GM19240 (cell line): Measurements from ENCODE around the gene PRICKLE2.

Experiments
- DNase-seq: peaks from one replicate; pipeline ENCODE4 v3.0.0; 2011; ENCODE audit warnings: low spot score; ENCODE audit not compliant: insufficient read length

The PRICKLE2 gene

GRCh38 chr3:64251019-64251418 lies 25.8 kb upstream of the PRICKLE2 start:
- no peak for DNase-seq

DNA sequence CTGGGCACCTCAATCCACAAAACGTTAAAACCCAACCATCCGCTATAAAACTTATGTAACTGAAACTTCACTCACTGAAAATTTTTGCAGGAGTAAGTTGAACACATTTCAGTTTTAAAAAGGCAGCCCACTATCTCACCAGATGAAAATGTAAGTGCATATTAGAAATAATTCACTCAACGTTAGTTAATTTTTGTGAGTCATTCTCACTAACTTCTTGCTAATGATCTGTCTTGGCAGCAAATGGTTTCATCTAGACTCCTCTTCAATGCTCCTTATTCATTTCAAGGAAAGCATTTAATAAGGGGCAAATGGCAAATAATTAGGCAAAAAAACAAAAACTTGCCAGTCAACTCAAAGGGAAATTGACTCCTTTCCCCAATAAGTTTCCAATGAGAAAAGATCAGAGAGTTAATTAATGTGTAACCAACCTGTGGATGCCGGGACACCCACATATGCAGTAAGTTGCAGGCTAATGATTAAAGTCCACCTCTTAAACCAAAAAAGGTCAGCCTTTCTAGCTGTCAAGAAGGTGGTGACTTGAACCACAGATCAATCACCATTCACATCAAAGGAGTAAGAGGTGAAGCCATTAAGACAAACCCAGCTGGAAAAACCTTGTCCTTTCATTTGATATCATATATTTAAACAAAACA lies 22.9 kb upstream of the PRICKLE2 start:
- DNase-seq, result no peak

- no peak for DNase-seq
Measured at GRCh38 chr3:64244011-64244942, 19.0 kb upstream of the PRICKLE2 start.

GRCh38 chr3:64242435-64242834 lies 17.2 kb upstream of the PRICKLE2 start:
- DNase-seq, result no peak

GRCh38 chr3:64240959-64241358 lies 15.7 kb upstream of the PRICKLE2 start:
- no peak for DNase-seq

DNA sequence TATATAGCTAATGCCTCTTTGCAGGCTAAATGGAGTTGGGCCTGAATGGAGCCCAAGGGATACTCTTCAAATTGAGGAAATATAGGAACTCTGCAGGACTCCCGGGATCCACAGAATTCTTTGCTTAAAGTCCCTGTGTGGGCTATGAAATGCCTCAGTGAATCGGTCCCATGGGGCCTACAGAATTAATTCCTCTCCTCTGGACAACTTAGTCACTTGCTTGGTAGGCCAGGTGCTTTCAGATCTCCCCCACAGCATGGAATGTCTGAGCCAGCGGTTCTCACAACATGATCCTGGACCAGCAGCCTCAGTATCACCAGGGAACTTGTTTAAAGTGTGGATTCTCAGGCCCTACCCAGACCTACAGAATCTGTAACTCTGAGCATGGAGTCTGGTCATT lies 15.1 kb upstream of the PRICKLE2 start:
- no peak for DNase-seq

- no peak for DNase-seq
Measured at GRCh38 chr3:64239841-64240240, 14.6 kb upstream of the PRICKLE2 start.

GRCh38 chr3:64238971-64239667 lies 13.9 kb upstream of the PRICKLE2 start:
- no peak for DNase-seq

DNA sequence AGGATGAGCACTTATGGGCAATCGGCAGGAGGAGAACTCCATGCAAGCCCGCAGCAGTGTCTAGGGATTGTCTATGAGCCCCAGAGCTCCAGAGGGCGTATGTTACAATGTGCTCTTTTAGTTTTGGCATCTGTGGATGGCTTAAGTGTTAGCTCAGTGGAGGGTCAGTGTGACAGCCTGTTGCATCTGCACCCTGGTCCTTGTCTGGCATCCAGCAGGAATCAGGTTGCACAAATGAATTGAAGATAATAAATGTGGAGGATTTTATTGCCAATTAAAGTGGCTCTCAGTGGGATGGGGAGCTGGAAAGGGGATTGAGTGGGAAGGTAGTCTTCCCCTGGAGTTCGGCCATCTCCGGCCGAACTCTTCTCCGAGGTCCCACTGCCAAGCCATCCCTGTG lies 11.8 kb upstream of the PRICKLE2 start:
- no peak for DNase-seq

- no peak for DNase-seq
Measured at GRCh38 chr3:64235605-64236004, 10.3 kb upstream of the PRICKLE2 start.

GRCh38 chr3:64234571-64234970 lies 9.3 kb upstream of the PRICKLE2 start:
- no peak for DNase-seq

DNA sequence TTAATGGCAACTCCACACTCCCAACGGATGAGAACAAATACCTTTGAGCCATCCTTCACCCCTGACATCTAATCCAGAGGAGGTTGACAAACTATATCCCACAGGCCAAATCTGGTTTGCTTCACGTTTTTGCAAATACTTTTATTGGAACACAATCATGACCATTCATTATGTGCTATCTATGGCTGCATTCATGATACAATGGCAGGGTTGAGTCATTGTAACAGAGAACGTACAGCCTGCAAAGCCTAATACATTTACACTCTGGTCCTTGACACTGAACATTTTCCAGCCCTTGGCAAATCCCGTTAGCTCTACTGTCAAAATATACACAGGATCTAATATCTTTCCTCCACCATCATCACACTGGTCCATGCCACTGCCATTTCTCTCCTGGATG lies 7.6 kb upstream of the PRICKLE2 start:
- DNase-seq, result no peak

- no peak for DNase-seq
Measured at GRCh38 chr3:64229903-64230302, 4.6 kb upstream of the PRICKLE2 start.

DNA sequence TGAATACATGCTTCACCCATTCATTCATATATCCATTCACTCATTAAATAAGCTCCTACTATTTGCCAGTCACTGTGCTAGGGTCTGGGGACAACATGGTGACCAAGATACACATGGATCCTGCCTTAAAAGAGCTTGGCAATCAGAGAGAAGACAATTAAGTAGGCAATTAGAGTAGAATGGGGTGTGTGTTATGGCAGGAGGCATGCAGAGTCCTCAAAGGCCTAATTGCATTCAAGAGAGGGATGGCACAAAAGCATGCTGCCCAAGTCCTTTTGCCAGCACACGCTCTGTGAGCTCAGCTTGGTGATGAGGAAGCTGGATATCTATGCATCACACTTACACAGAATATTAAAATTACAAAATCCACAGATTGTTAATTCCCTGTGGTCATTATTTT lies 2.8 kb upstream of the PRICKLE2 start:
- DNase-seq, result no peak

DNA sequence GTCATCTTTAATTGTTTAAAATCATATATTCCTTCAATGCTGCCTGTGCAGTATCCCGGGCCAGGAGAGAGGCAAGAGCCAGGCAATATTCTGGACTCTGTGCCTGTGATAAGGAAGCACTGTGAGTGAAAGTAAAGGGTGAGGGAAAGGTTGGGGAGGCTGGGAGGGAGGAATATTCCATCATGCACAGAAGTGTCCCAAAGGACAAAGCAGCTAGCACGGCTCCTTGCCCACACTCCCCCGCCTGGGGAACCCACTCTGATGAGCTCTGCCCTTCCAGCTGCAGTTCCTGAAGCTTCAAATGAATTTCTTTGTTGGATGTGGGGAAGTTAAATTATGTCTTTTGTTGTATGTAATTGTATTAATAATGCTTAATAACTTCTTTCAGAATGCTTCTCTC lies 1.5 kb upstream of the PRICKLE2 start:
- no peak for DNase-seq

DNA sequence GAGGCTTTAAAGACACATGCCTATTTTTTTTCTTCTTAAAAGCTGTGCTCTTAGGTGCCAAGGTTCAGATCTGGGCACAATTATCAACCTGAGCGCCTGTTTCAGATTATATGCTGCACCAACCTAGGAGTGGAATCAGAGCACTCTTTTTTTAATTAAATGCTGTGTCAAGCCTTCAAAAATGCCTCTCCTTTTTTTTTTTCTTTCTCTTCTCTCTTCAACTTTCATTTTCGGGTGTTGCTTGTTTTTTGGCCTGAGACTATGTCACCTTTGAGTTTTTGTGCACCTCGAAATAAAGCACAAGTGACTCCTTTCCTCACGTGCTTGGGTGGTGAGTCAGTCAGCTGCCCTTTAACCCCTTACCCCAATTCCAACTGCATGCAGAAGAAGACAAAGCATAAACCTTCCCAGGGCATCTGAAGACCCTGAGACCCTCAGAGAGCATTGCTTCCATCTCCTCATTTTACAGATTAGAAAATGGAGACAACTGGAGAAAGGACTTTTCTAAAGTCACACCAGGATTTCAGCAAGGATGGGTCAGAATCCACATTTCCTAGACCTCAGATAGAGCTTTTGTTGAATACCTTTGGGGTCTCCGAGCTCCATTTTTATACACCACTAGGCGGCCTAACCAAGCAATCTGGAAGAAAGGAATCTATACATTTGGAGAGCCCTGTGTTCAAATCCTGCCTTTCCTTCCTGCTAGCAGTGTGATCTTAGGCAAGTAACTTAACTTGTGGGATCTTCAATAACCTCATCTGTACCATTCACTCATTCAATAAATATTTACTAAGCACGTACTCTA lies 631 bp upstream of the PRICKLE2 start:
- no peak for DNase-seq

DNA sequence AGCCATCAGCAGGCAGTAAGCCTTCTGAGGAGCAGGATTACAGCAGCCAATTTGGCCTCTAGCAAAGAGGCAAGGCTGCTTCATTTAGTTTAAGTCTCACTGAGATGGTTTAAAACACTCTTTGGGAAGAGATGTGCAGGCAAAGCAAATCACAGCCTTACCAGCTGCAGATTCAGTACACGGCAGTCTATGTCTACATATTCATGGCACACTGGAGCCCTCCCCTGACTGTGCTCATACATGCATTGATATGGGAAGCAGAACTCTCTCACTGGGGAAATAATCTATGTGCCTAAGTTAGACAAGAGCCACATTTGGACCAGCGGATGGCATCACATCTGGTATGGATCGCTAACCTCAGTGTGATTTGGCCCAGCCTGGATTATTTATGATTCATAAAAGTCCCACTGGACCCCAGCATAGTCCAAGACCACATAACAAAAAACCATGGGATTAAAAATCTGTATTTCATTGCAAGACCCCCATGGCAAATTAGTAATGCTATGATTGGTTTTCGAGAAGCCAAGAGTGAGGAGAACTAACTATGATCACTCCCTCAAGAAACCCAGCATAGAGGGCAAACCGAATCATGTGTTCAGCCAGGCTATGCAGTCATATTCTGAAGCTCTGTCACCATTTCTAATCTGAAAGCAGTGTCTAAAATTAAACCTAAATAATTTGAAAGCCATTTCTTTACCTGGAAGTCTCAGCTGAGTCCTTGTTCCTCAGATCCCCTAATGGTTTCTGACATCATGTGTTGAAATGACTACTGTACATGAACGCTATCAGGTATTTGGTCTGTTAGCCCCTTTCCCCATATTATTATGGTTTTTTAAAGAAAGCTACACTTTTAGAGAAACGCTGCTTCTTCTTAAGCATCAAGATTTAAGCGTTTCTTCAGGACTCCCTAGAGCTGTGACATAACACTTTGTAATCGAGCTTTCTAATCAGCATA lies 1.2 kb downstream of the PRICKLE2 start:
- DNase-seq, result no peak

- DNase-seq, result no peak
Measured at GRCh38 chr3:64222501-64223111, 2.7 kb downstream of the PRICKLE2 start.

GRCh38 chr3:64221571-64222257 lies 3.6 kb downstream of the PRICKLE2 start:
- no peak for DNase-seq
